Spinal cord (tissue), 10 donors: ENCODE measurements around the gene ADAM12. TPM values are rescaled to one million over a fixed set of nuclear protein-coding genes. Genes with fewer than 3 reads are reported as not detected.
A peak's percentile ranks its signal among the peaks of the same experiment; 100 is the strongest.

ENCODE experiments used
- DNase-seq, 6 donors: peaks; one replicate each; pipeline versions ENCODE4 v3.0.0 to v3.0.0-alpha.2; 2013 to 2015; ENCODE audit warnings: low spot score in 6 of 6, low read depth in 4 of 6
- H3K27ac ChIP-seq: one replicate; pipeline ENCODE4 v1.5.1; 2013; ENCODE audit warnings: low read depth, low read length, control low read depth
- H3K27me3 ChIP-seq: one replicate; pipeline ENCODE4 v1.6.1; 2013; ENCODE audit warnings: low read length; ENCODE audit not compliant: control insufficient read depth, insufficient read depth
- H3K36me3 ChIP-seq: one replicate; pipeline ENCODE4 v1.6.1; 2013; ENCODE audit warnings: low read length; ENCODE audit not compliant: control insufficient read depth, insufficient read depth
- H3K4me1 ChIP-seq: one replicate; pipeline ENCODE4 v1.6.1; 2013; ENCODE audit warnings: low read length; ENCODE audit not compliant: control insufficient read depth, insufficient read depth
- H3K4me3 ChIP-seq: one replicate; pipeline ENCODE4 v1.5.1; 2013; ENCODE audit warnings: low read depth, low read length, control low read depth
- H3K9me3 ChIP-seq: one replicate; pipeline ENCODE4 v1.6.1; 2013; ENCODE audit warnings: low read length; ENCODE audit not compliant: control insufficient read depth, insufficient read depth
- WGBS: methylation state at CpG from one replicate; pipeline ENCODE4 v1.1.5; 2013; ENCODE audit warnings: missing lambda C conversion rate; ENCODE audit not compliant: insufficient coverage; 5-methylcytosine and 5-hydroxymethylcytosine counted together
- long read RNA-seq, 4 donors: transcript quantifications; one replicate each; lab custom pipeline, GENCODE V29; 2026
- polyA plus RNA-seq, 2 donors: library from polyadenylated mRNA; unstranded; fragments of 120-200 nt; gene quantifications; one replicate each; pipeline ENCODE4 v1.2.1, GENCODE V29; 2013; ENCODE audit not compliant: insufficient read length in 2 of 2
- total RNA-seq, 2 donors: library from RNA; depleted of rRNA in 1 of 2; stranded (reverse); fragments of 120-200 nt in 1 of 2; fragments of >200 nt in 1 of 2; gene quantifications; one replicate each; pipeline versions ENCODE4 v1.2.3 to v1.2.4, GENCODE V29; 2013 to 2014
- donor health status: healthy.

ADAM12 gene, protein sequence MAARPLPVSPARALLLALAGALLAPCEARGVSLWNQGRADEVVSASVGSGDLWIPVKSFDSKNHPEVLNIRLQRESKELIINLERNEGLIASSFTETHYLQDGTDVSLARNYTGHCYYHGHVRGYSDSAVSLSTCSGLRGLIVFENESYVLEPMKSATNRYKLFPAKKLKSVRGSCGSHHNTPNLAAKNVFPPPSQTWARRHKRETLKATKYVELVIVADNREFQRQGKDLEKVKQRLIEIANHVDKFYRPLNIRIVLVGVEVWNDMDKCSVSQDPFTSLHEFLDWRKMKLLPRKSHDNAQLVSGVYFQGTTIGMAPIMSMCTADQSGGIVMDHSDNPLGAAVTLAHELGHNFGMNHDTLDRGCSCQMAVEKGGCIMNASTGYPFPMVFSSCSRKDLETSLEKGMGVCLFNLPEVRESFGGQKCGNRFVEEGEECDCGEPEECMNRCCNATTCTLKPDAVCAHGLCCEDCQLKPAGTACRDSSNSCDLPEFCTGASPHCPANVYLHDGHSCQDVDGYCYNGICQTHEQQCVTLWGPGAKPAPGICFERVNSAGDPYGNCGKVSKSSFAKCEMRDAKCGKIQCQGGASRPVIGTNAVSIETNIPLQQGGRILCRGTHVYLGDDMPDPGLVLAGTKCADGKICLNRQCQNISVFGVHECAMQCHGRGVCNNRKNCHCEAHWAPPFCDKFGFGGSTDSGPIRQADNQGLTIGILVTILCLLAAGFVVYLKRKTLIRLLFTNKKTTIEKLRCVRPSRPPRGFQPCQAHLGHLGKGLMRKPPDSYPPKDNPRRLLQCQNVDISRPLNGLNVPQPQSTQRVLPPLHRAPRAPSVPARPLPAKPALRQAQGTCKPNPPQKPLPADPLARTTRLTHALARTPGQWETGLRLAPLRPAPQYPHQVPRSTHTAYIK
- total RNA-seq (10 to 100 TPM; 36.0 to 81.5 TPM), polyA plus RNA-seq (10 to 100 TPM in 1 of 2 donors, 1 to 10 TPM in 1; 9.8 to 11.2 TPM)
- long read RNA-seq, donor 1 = 0 reads
- long read RNA-seq, donor 2 = 0 reads
- long read RNA-seq, donor 3, partial matches to known transcripts = 0 of 1 reads
- long read RNA-seq, donor 3, other reads (novel, unspliced or antisense) = 0 of 1 reads
- long read RNA-seq, donor 4 = 0 reads

DNA sequence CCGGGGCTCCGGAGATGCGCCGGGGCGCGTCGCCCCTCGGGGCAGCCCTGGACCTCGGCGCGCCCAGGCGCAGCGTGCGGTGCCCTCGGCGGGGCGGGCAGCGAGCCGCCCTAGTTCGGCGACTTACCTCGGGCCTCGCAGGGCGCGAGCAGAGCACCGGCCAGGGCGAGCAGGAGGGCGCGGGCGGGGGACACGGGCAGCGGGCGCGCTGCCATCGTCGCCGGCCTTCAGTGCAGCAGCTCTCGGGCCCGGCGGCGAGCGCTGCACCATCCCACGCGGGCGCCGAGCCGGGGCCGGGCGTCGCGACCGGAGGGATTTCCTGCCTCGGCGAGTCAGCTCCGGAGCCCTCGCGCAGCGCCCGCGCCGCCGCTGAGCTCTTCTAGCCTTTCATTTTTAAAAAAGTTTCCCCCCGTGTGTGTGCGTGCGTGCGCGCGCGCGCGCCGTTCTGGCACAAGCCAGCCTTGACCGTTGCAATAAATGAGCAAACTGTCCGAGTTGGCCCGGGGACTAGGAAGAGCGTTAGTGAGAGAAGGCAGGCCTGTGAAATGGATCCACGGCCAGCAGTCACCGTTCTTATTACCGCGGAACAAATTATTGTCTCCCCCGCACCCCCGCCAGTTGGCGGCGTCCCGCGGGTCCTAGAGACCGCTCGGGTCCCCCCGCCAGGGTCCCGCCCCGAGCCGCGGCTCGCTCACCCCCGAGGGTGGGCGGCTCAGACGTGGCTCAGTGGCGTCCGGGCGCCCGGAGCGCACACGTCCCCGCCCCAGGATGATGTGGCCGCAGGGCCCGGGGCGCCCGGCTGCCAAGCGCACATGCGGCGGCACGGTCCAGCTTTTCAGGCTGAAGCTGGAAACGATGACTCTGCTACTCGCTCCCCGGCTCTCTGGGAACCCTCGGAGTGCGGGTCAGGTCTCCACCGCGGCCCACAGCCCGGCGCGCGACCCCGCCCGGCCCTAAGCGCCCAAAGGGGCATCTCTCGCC is at the start of gene ADAM12:
TSS of gene ADAM12 (minus strand) at position 547 of the 981 bp plus-strand sequence. CDS start at position 215, 332 bp downstream.
- DNase-seq = peak in 2 of 6 donors; percentile 68 to 73
- peaks cover 20% of the 10 kb centered on the region for H3K4me1 ChIP-seq
- WGBS = under 1% methylated on average over 127 of the region's 127 CpGs
- H3K36me3 ChIP-seq = no peaks in the 10 kb centered on the region
- H3K9me3 ChIP-seq = no peaks in the 10 kb centered on the region
- peaks cover 13% of the 10 kb centered on the region for H3K27me3 ChIP-seq
- H3K27ac ChIP-seq = no peak within 1 kb of the TSS
- H3K4me3 ChIP-seq = peak within 1 kb of the TSS; percentile 52

DNA sequence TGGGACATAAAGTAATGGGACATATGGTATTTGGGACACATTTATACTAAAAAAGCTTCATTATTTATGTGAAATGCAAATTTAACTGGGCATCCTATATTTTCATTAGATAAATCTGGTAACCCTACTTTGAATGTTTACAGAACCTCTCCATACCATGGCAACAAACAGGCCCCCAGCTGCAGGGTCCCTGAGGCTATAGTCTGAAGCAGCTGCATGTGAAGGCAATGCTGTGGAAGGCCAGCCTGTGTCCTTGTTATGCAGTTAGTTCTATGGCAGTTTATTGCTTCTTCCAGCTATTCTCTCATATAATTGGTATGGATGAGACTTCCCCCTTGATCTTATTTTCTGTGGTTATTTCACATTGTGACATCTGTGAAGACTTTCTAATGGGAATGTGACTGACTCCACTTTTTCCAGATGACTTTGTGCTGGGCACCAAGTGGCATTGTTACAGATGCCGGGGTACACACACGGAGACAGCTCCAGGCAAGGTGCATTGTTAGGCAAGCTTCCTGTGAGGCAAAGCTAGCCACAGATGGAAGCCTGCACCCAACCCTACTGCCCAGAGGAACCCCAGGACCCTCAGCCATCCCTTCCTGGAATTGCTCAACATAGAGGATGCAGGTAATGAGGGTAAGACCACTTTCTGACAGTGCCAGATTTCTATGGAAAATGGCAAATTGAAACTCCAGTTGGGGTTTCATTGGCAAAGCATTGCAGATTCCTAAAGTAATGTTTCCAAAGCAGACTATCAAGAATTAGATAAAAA is 49.5 kb upstream of the ADAM12 start:
- no peaks in the 10 kb centered on the region for H3K4me1 ChIP-seq
- no peak overlapping the region for H3K27ac ChIP-seq
- no peaks in the 10 kb centered on the region for H3K27me3 ChIP-seq
- WGBS = 84% methylated on average over 2 of the region's 2 CpGs
- DNase-seq = peak in 1 of 6 donors; percentile 12
- H3K4me3 ChIP-seq = no peak overlapping the region
- H3K9me3 ChIP-seq = peaks cover 3% of the 10 kb centered on the region
- no peaks in the 10 kb centered on the region for H3K36me3 ChIP-seq

DNA sequence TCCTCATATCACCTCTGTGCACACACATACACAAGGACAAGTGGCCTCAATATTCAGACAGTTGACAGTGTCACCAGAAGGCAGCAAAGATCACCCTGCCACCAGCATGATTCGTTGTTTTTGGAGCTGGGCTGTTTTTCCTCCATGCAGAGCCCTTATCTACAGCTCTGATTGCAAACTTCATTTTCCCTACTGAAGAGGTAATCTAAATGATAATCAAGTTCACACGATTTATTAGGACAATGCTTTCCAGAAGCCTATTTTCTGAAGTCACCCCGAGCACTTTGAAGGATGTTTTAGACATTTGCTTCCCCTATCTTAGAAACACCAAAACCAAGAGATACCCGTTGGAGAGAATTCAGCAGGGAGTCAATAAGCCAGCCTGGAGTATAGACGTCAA is 46.0 kb upstream of the ADAM12 start:
- no peak for DNase-seq
- Histone ChIP-seq H3K36me3 (no peaks in the 10 kb centered on the region), H3K27ac (no peak overlapping the region), H3K27me3 (no peaks in the 10 kb centered on the region), H3K4me1 (no peaks in the 10 kb centered on the region), H3K9me3 (peaks cover 3% of the 10 kb centered on the region), H3K4me3 (no peak overlapping the region)
- WGBS = 100% methylated on average over 1 of the region's 5 CpGs

DNA sequence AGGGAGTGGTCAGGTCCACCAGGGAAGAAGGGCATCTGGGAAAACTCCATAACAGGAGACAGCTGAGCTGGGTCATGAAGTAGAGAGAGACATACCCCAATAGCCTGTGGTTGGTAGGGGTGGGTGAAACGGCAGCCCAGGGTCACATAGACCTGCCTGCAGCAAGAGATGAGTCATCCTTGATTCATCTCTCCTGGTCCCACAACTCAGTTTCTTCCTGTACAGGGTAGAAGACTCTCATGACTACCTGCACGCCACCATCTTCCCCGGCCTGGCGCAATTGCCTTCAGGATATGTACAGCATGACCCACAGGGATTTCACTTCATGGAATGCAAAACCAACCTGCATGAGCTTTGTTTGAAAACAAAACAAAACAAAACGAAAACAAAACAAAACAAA is 45.1 kb upstream of the ADAM12 start:
- H3K9me3 ChIP-seq = no peaks in the 10 kb centered on the region
- no peak overlapping the region for H3K27ac ChIP-seq
- WGBS = 95% methylated on average over 4 of the region's 5 CpGs
- no peak for DNase-seq
- no peaks in the 10 kb centered on the region for H3K27me3 ChIP-seq
- no peaks in the 10 kb centered on the region for H3K36me3 ChIP-seq
- H3K4me1 ChIP-seq = no peaks in the 10 kb centered on the region
- H3K4me3 ChIP-seq = no peak overlapping the region

DNA sequence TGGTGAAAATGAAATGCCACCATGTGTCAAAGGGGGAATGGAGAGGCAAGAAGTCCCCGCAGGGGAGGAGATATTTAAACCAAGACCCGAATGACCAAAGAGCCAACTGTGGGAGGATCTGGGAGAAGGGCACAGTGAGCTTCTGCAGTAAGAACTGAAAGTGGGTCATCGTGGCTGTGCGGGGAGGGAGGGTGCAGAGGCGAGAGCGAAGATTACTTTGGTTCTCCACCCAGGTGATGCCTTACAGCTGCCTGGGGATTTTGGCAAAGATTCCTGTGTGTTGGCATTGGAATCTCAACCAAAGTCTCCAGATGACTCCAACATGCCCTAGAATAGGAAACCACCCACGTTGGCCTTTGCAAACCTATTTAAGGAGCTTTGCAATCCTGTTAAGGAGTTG is 44.2 kb upstream of the ADAM12 start:
- Histone ChIP-seq H3K27me3 (no peaks in the 10 kb centered on the region), H3K9me3 (no peaks in the 10 kb centered on the region), H3K4me1 (no peaks in the 10 kb centered on the region), H3K36me3 (no peaks in the 10 kb centered on the region), H3K4me3 (no peak overlapping the region), H3K27ac (no peak overlapping the region)
- no peak for DNase-seq
- 98% methylated on average over 6 of the region's 7 CpGs for WGBS

DNA sequence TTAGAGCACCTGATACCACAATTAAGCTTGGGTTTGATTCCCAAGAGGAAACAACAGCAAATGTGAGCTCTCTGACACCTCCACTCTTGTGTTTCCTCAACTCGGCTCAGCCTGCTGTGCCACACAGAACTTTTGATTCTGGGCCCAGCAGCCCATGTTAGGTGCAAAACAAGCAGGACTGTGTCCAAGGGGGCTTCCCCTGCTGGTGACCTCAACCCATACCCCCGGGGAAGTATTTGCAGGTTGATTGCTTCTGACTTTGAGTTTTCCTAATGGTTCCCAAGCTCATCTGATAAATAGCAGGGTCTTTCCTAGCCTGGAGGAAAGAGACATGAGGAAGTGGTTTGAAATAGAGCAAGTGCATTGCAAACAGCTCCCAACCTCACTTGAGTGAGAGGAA is 43.5 kb upstream of the ADAM12 start:
- Histone ChIP-seq H3K27ac (no peak overlapping the region), H3K9me3 (no peaks in the 10 kb centered on the region), H3K27me3 (no peaks in the 10 kb centered on the region), H3K36me3 (no peaks in the 10 kb centered on the region), H3K4me3 (no peak overlapping the region), H3K4me1 (no peaks in the 10 kb centered on the region)
- no CpG with 5 or more reads among the region's 2 CpGs for WGBS
- DNase-seq = no peak

DNA sequence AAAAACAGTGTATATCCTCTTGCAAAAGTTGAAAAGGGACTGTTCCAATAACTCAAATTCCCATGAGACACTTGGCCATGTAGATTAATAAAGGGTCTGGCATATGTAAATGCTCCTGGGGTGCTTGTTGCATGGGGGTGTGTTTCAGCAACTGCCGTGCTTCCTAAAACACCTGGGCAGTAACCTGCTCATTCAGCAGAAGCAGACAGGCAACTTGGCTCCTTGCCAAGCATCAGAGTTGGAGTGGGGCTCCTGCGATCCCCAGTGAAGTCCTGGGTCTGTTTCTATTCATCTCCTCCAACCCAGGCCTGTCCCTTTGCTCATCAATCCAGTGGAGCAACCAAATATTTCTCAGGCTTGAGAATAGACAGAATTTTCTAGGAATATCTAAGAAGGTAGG is 42.2 kb upstream of the ADAM12 start:
- Histone ChIP-seq H3K4me3 (no peak overlapping the region), H3K9me3 (no peaks in the 10 kb centered on the region), H3K36me3 (no peaks in the 10 kb centered on the region), H3K27me3 (no peaks in the 10 kb centered on the region), H3K27ac (no peak overlapping the region), H3K4me1 (no peaks in the 10 kb centered on the region)
- no peak for DNase-seq
- no CpG with 5 or more reads among the region's 2 CpGs for WGBS

DNA sequence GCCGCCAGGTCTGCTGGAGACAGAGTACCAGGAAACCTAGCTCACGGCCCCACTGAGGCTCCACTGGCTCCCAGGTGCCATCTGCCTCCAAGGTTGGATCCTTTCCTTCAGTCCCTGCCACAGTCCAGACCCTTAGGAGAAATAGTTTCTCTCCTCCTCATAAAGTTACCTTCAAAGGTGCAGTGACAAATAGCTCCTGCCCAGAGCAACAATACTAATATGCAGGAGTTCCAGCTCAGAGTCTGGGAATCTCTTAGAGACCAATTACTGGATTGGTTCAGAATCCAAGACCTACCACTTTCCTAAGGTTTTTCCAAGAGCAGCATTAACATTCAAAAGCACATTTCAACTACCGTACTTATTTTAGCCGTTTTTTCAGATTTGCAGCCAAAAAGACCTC is 41.0 kb upstream of the ADAM12 start:
- Histone ChIP-seq H3K36me3 (no peaks in the 10 kb centered on the region), H3K4me1 (no peaks in the 10 kb centered on the region), H3K9me3 (no peaks in the 10 kb centered on the region), H3K27ac (no peak overlapping the region), H3K27me3 (no peaks in the 10 kb centered on the region), H3K4me3 (no peak overlapping the region)
- 84% methylated on average over 4 of the region's 4 CpGs for WGBS
- DNase-seq = no peak
